Kidney epithelial cell (primary cell): ENCODE results near the gene BCLAF3. TPM values are rescaled to one million over a fixed set of nuclear protein-coding genes. Genes with fewer than 3 reads are reported as not detected.

Experiments used
- DNase-seq: peaks from one replicate; pipeline ENCODE4 v3.0.0-alpha.2; 2010; ENCODE audit warnings: low read depth
- H3K27me3 ChIP-seq: 2 replicates; pipeline ENCODE4 v1.6.0; 2011; ENCODE audit warnings: low read length; ENCODE audit not compliant: control insufficient read depth, insufficient read depth
- H3K36me3 ChIP-seq: 2 replicates; pipeline ENCODE4 v1.5.1; 2011; ENCODE audit warnings: low read length; ENCODE audit not compliant: control insufficient read depth, insufficient read depth
- H3K4me3 ChIP-seq: 2 replicates; pipeline ENCODE4 v1.5.1; 2011; ENCODE audit warnings: low read depth, mild to moderate bottlenecking, control low read depth, low read length
- CTCF ChIP-seq: IDR thresholded peaks from 2 replicates; pipeline ENCODE4 v1.5.1; 2011; ENCODE audit warnings: mild to moderate bottlenecking, moderate library complexity, low read length, control low read depth, inconsistent platforms; ENCODE audit not compliant: insufficient read depth, poor library complexity, severe bottlenecking
- total RNA-seq: library from RNA; depleted of rRNA; stranded (reverse); fragments of >200 nt; gene quantifications from 2 replicates; pipeline ENCODE4 v1.2.3, GENCODE V29; 2015

BCLAF3 gene
- total RNA-seq, 1 donor from 2014 or later, result 4.5 TPM

- Histone ChIP-seq H3K27me3 (no peaks in the 10 kb centered on the region), H3K36me3 (no peaks in the 10 kb centered on the region), H3K4me3 (no peak overlapping the region)
- peak; percentile 31 for DNase-seq
- no peak for TF ChIP-seq CTCF
Measured at GRCh38 chrX:20026278-20026677, 35.4 kb upstream of the BCLAF3 start.

- Histone ChIP-seq H3K36me3 (no peaks in the 10 kb centered on the region), H3K27me3 (no peaks in the 10 kb centered on the region), H3K4me3 (no peak overlapping the region)
- no peak for TF ChIP-seq CTCF
- no peak for DNase-seq
Measured at GRCh38 chrX:20019672-20020365, 29.0 kb upstream of the BCLAF3 start.

GRCh38 chrX:20016616-20016945 lies 25.7 kb upstream of the BCLAF3 start:
- TF ChIP-seq CTCF, result no peak
- Histone ChIP-seq H3K36me3 (no peaks in the 10 kb centered on the region), H3K4me3 (no peak overlapping the region), H3K27me3 (no peaks in the 10 kb centered on the region)
- no peak for DNase-seq

- H3K36me3 ChIP-seq, result no peaks in the 10 kb centered on the region
- TF ChIP-seq CTCF, result no peak
- no peaks in the 10 kb centered on the region for H3K27me3 ChIP-seq
- H3K4me3 ChIP-seq, result no peak overlapping the region
- no peak for DNase-seq
Measured at GRCh38 chrX:20015945-20016615, 25.2 kb upstream of the BCLAF3 start.

- DNase-seq, result no peak
- Histone ChIP-seq H3K36me3 (no peaks in the 10 kb centered on the region), H3K4me3 (no peak overlapping the region), H3K27me3 (no peaks in the 10 kb centered on the region)
- TF ChIP-seq CTCF, result no peak
Measured at GRCh38 chrX:20015422-20015821, 24.6 kb upstream of the BCLAF3 start.

- Histone ChIP-seq H3K27me3 (no peaks in the 10 kb centered on the region), H3K36me3 (no peaks in the 10 kb centered on the region), H3K4me3 (no peak overlapping the region)
- DNase-seq, result no peak
- no peak for TF ChIP-seq CTCF
Measured at GRCh38 chrX:20011608-20012007, 20.7 kb upstream of the BCLAF3 start.
